AG04449 (cell line): Measurements from ENCODE around the gene MAL.

Experiments
- CTCF ChIA-PET: fragments of 350-600 bp; formaldehyde crosslinking; extraction: SDS; loops from one replicate; lab custom pipeline; 2021; ENCODE audit warnings: antibody characterized with exemption; lab: Yijun Ruan, JAX
- POLR2A ChIA-PET: fragments of 400-600, 350-600 bp; formaldehyde crosslinking; extraction: SDS; loops from one replicate; lab custom pipeline; 2020; ENCODE audit warnings: antibody characterized with exemption, inconsistent platforms; lab: Yijun Ruan, JAX
- DNase-seq: peaks from one replicate; pipeline ENCODE4 v3.0.0-alpha.2; 2010; ENCODE audit warnings: low read depth, low spot score
- H3K4me3 ChIP-seq: 2 replicates; pipeline ENCODE4 v1.5.1; 2011; ENCODE audit warnings: low read depth, mild to moderate bottlenecking, control low read depth, low read length
- CTCF ChIP-seq: IDR thresholded peaks from one replicate; pipeline ENCODE4 v1.5.1; 2011; ENCODE audit warnings: mild to moderate bottlenecking, moderate library complexity, low read length, control low read depth, inconsistent platforms; ENCODE audit not compliant: insufficient read depth; ENCODE audit errors: missing control alignments

MAL gene

GRCh38 chr2:95025406-95026319 lies at the start of gene MAL:
Gene MAL (plus strand): TSS chr2:95025708. CDS start chr2:95025793, 85 bp downstream.
- POLR2A ChIA-PET, result no interaction called here
- no peak within 1 kb of the TSS for H3K4me3 ChIP-seq
- CTCF ChIA-PET, result interaction anchor here (2.7 kb wide), 1 partner anchor 51 kb away, joined by 13 read pairs; no protein-coding TSS in a partner anchor
- no peak for TF ChIP-seq CTCF
- DNase-seq, result no peak

GRCh38 chr2:94977826-94978225 lies 47.7 kb upstream of the MAL start:
- H3K4me3 ChIP-seq, result no peak overlapping the region
- ChIA-PET CTCF (no interaction called here), POLR2A (no interaction called here)
- TF ChIP-seq CTCF, result no peak
- DNase-seq, result no peak

GRCh38 chr2:94978917-94979316 lies 46.6 kb upstream of the MAL start:
- H3K4me3 ChIP-seq, result no peak overlapping the region
- CTCF ChIA-PET, result no interaction called here
- TF ChIP-seq CTCF, result no peak
- POLR2A ChIA-PET, result no interaction called here
- DNase-seq, result no peak

GRCh38 chr2:94979406-94980375 lies 45.8 kb upstream of the MAL start:
- CTCF ChIA-PET, result no interaction called here
- no peak for TF ChIP-seq CTCF
- POLR2A ChIA-PET, result no interaction called here
- H3K4me3 ChIP-seq, result no peak overlapping the region
- DNase-seq, result no peak

- ChIA-PET CTCF (no interaction called here), POLR2A (no interaction called here)
- no peak for DNase-seq
- H3K4me3 ChIP-seq, result no peak overlapping the region
- no peak for TF ChIP-seq CTCF
Measured at GRCh38 chr2:94980406-94980805, 45.1 kb upstream of the MAL start.

- CTCF ChIA-PET, result interaction anchor here (1.9 kb wide), 1 partner anchor 25 kb away, joined by 6 read pairs; no protein-coding TSS in a partner anchor
- no peak for TF ChIP-seq CTCF
- no peak overlapping the region for H3K4me3 ChIP-seq
- POLR2A ChIA-PET, result no interaction called here
- DNase-seq, result no peak
Measured at GRCh38 chr2:94982156-94982555, 43.4 kb upstream of the MAL start.
